ENCODE results near the gene MMP24OS. TPM values are rescaled to one million over a fixed set of nuclear protein-coding genes. Genes with fewer than 3 reads are reported as not detected.
"Not testable (repeated sequence)": the region's sequence is repeated elsewhere in the genome, so short reads cannot be mapped to it uniquely, and the experiment has no call there.

Gene MMP24OS
- total and polyA plus RNA-seq, 2 donors from 2014 or later: 127 to 248 TPM

- peak overlapping the region in 2 of 3 donors; percentile 53 to 62 for H3K4me3 ChIP-seq (ENCODE audit: low read length in 3 of 3)
- intact Hi-C loops (cut with DNase I): no loop called here
- H3K4me1 ChIP-seq (ENCODE audit: control insufficient read depth in 2 of 3, insufficient read depth in 2 of 3, low read depth in 1 of 3, low read length in 3 of 3): peaks cover 0 to 36% (median 22%) of the 10 kb centered on the region in 3 donors
- no peaks in the 10 kb centered on the region for H3K9me3 ChIP-seq (ENCODE audit: control insufficient read depth in 2 of 3, insufficient read depth in 1 of 3, low read length in 3 of 3)
- no peaks in the 10 kb centered on the region for H3K27me3 ChIP-seq (ENCODE audit: control insufficient read depth, insufficient read depth, low read length)
- DNase-seq: peak in 2 of 5 donors; percentile 26 to 88
- no peak for TF ChIP-seq CTCF (IDR thresholded peaks at IDR 0.05; ENCODE audit: borderline replicate concordance, extremely low read depth, insufficient read depth)
- H3K9ac ChIP-seq (ENCODE audit: low read length in 3 of 3): peak overlapping the region in 2 of 3 donors; percentile 12 to 99
- peak overlapping the region; percentile 99 to 100 for H3K27ac ChIP-seq (ENCODE audit: low read depth in 2 of 2, low read length in 2 of 2)
- no peak for FAIRE-seq
- peaks cover 0 to 4% (median 4%) of the 10 kb centered on the region in 3 donors for H3K36me3 ChIP-seq (ENCODE audit: control insufficient read depth in 2 of 3, insufficient read depth in 3 of 3, low read length in 3 of 3)
Observed at GRCh38 chr20:35263532-35264341, 14.2 kb downstream of the MMP24OS start.

- peak; percentile 83 to 96 (median 91) for DNase-seq
- intact Hi-C loops (cut with DNase I): not testable (repeated sequence)
- H3K9ac ChIP-seq (ENCODE audit: low read length in 3 of 3): peak overlapping the region in 2 of 3 donors; percentile 12 to 99
Observed at GRCh38 chr20:35262731-35263531, 15.0 kb downstream of the MMP24OS start.

GRCh38 chr20:35262321-35262720 lies 15.6 kb downstream of the MMP24OS start:
- not testable (repeated sequence) for FAIRE-seq

More at GRCh38 chr20:35262731-35263531, 15.0 kb downstream of the MMP24OS start:
- not testable (repeated sequence) for H3K9me3 ChIP-seq (ENCODE audit: control insufficient read depth in 2 of 3, insufficient read depth in 1 of 3, low read length in 3 of 3); FAIRE-seq; H3K36me3 ChIP-seq (ENCODE audit: control insufficient read depth in 2 of 3, insufficient read depth in 3 of 3, low read length in 3 of 3); H3K27me3 ChIP-seq (ENCODE audit: control insufficient read depth, insufficient read depth, low read length)
- Histone ChIP-seq H3K4me3 (ENCODE audit: low read length in 3 of 3) (peak overlapping the region in 2 of 3 donors; percentile 53 to 62), H3K27ac (ENCODE audit: low read depth in 2 of 2, low read length in 2 of 2) (peak overlapping the region; percentile 99 to 100), H3K4me1 (ENCODE audit: control insufficient read depth in 2 of 3, insufficient read depth in 2 of 3, low read depth in 1 of 3, low read length in 3 of 3) (peaks cover 0 to 30% (median 18%) of the 10 kb centered on the region in 3 donors)

GRCh38 chr20:35260426-35260825 lies 17.5 kb downstream of the MMP24OS start:
- Histone ChIP-seq H3K27ac (ENCODE audit: low read depth in 2 of 2, low read length in 2 of 2) (peak overlapping the region; percentile 62 to 81), H3K36me3 (ENCODE audit: control insufficient read depth in 2 of 3, insufficient read depth in 3 of 3, low read length in 3 of 3) (no peaks in the 10 kb centered on the region), H3K9ac (ENCODE audit: low read length in 3 of 3) (no peak overlapping the region), H3K27me3 (ENCODE audit: control insufficient read depth, insufficient read depth, low read length) (no peaks in the 10 kb centered on the region), H3K4me3 (ENCODE audit: low read length in 3 of 3) (no peak overlapping the region), H3K4me1 (ENCODE audit: control insufficient read depth in 2 of 3, insufficient read depth in 2 of 3, low read depth in 1 of 3, low read length in 3 of 3) (peaks cover 0 to 26% (median 23%) of the 10 kb centered on the region in 3 donors), H3K9me3 (ENCODE audit: control insufficient read depth in 2 of 3, insufficient read depth in 1 of 3, low read length in 3 of 3) (no peaks in the 10 kb centered on the region)
- intact Hi-C loops (cut with DNase I): no loop called here
- no peak for DNase-seq
- FAIRE-seq: no peak
- no peak for TF ChIP-seq CTCF (IDR thresholded peaks at IDR 0.05; ENCODE audit: borderline replicate concordance, extremely low read depth, insufficient read depth)

More at GRCh38 chr20:35262321-35262720, 15.6 kb downstream of the MMP24OS start:
- H3K9ac ChIP-seq (ENCODE audit: low read length in 3 of 3); H3K27me3 ChIP-seq (ENCODE audit: control insufficient read depth, insufficient read depth, low read length); H3K36me3 ChIP-seq (ENCODE audit: control insufficient read depth in 2 of 3, insufficient read depth in 3 of 3, low read length in 3 of 3); H3K4me3 ChIP-seq (ENCODE audit: low read length in 3 of 3); H3K9me3 ChIP-seq (ENCODE audit: control insufficient read depth in 2 of 3, insufficient read depth in 1 of 3, low read length in 3 of 3); intact Hi-C loops (cut with DNase I); DNase-seq: not testable (repeated sequence)
- peak overlapping the region; percentile 64 to 69 for H3K27ac ChIP-seq (ENCODE audit: low read depth in 2 of 2, low read length in 2 of 2)
- H3K4me1 ChIP-seq (ENCODE audit: control insufficient read depth in 2 of 3, insufficient read depth in 2 of 3, low read depth in 1 of 3, low read length in 3 of 3): peaks cover 0 to 31% (median 21%) of the 10 kb centered on the region in 3 donors

Measured in kidney (tissue), 14 donors.